Measurements from ENCODE around the gene BSND.

DNA sequence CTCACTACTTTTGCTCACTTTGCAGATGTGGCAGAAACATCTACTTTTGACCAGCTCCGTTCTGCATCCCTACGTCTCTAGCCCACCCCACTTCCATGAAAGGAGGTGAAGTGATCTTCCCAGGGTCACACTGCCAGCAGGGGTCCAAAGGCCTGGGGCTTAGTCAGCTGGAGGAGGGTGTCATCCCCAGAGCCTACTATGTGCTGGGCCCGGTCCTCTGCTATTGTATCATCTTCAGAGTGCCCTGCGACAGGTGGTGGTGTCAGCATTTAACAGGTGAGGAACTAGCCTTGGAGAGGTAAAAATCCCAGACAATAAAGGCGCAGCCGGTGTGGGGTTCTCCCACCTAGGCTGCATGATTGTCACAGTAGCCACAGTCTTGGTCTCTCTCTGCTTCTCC, 5.6 kb upstream of the BSND start:
- TF ChIP-seq, protein P1, sequence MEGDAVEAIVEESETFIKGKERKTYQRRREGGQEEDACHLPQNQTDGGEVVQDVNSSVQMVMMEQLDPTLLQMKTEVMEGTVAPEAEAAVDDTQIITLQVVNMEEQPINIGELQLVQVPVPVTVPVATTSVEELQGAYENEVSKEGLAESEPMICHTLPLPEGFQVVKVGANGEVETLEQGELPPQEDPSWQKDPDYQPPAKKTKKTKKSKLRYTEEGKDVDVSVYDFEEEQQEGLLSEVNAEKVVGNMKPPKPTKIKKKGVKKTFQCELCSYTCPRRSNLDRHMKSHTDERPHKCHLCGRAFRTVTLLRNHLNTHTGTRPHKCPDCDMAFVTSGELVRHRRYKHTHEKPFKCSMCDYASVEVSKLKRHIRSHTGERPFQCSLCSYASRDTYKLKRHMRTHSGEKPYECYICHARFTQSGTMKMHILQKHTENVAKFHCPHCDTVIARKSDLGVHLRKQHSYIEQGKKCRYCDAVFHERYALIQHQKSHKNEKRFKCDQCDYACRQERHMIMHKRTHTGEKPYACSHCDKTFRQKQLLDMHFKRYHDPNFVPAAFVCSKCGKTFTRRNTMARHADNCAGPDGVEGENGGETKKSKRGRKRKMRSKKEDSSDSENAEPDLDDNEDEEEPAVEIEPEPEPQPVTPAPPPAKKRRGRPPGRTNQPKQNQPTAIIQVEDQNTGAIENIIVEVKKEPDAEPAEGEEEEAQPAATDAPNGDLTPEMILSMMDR (IDR thresholded peaks at IDR 0.05), result no peak
- TF ChIP-seq, protein P2, sequence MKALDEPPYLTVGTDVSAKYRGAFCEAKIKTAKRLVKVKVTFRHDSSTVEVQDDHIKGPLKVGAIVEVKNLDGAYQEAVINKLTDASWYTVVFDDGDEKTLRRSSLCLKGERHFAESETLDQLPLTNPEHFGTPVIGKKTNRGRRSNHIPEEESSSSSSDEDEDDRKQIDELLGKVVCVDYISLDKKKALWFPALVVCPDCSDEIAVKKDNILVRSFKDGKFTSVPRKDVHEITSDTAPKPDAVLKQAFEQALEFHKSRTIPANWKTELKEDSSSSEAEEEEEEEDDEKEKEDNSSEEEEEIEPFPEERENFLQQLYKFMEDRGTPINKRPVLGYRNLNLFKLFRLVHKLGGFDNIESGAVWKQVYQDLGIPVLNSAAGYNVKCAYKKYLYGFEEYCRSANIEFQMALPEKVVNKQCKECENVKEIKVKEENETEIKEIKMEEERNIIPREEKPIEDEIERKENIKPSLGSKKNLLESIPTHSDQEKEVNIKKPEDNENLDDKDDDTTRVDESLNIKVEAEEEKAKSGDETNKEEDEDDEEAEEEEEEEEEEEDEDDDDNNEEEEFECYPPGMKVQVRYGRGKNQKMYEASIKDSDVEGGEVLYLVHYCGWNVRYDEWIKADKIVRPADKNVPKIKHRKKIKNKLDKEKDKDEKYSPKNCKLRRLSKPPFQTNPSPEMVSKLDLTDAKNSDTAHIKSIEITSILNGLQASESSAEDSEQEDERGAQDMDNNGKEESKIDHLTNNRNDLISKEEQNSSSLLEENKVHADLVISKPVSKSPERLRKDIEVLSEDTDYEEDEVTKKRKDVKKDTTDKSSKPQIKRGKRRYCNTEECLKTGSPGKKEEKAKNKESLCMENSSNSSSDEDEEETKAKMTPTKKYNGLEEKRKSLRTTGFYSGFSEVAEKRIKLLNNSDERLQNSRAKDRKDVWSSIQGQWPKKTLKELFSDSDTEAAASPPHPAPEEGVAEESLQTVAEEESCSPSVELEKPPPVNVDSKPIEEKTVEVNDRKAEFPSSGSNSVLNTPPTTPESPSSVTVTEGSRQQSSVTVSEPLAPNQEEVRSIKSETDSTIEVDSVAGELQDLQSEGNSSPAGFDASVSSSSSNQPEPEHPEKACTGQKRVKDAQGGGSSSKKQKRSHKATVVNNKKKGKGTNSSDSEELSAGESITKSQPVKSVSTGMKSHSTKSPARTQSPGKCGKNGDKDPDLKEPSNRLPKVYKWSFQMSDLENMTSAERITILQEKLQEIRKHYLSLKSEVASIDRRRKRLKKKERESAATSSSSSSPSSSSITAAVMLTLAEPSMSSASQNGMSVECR (CRISPR knock-in tag; IDR thresholded peaks at IDR 0.05; ENCODE audit: borderline replicate concordance), result no peak
- TF ChIP-seq, protein P3, sequence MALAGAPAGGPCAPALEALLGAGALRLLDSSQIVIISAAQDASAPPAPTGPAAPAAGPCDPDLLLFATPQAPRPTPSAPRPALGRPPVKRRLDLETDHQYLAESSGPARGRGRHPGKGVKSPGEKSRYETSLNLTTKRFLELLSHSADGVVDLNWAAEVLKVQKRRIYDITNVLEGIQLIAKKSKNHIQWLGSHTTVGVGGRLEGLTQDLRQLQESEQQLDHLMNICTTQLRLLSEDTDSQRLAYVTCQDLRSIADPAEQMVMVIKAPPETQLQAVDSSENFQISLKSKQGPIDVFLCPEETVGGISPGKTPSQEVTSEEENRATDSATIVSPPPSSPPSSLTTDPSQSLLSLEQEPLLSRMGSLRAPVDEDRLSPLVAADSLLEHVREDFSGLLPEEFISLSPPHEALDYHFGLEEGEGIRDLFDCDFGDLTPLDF (CRISPR knock-in tag; IDR thresholded peaks at IDR 0.05), result no peak
- TF ChIP-seq MYBL2 (CRISPR knock-in tag; IDR thresholded peaks at IDR 0.05), result no peak
